Measurements from ENCODE around the gene COL7A1. TPM values are rescaled to one million over a fixed set of nuclear protein-coding genes. Genes with fewer than 3 reads are reported as not detected.

Gene COL7A1
- polyA plus RNA-seq, 3 donors = 0.37 to 1.9 TPM; not detected in 1

DNA sequence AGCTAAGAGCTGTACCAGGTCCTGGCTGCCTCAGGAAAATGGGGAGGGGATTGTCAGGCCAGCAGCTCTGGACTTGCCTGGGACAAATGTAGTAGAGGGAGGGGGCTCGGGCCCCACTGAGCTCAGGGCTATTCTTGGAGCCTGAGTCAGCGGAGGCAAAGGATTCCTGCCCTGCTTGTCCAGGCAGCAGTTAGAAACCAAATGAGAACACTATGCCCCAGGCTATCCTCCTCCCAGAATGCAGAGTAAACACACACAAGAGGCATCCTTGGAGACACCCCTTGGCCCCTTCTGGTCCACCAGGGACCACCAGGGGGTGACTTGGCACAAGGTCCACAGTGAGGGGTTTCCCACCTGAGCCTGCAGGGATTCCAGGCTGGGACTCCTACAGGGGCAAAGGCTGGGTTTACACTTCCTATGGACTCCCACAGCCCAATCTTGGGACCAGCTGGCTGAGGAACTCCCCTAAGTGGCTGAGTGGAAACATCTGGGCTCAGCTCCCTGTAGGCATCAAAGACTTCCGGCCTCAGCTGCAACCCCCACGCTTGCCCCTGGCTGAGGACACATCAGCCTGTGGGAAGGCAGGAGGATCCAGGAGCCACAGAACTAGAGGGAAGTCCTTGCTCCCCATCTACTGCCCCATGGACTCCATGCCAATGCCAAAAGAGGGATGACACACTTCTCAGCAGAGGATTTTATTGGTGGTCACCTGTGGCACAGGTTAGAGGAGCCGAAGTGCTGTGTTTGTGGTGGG is 3.4 kb upstream of the COL7A1 start:
- no peaks in the 10 kb centered on the region for H3K9me3 ChIP-seq (replicated peaks in 1 of 2; ENCODE audit: control insufficient read depth in 1 of 2, insufficient read depth in 1 of 2, low read length in 2 of 2)
- no peak overlapping the region for H3K9ac ChIP-seq (ENCODE audit: insufficient read depth, low read length, poor library complexity, severe bottlenecking)
- peaks cover 58 to 64% of the 10 kb centered on the region in 2 donors for H3K36me3 ChIP-seq (replicated peaks in 1 of 2; ENCODE audit: control insufficient read depth in 1 of 2, insufficient read depth in 2 of 2, low read length in 2 of 2)
- peaks cover 6 to 27% of the 10 kb centered on the region in 2 donors for H3K27me3 ChIP-seq (ENCODE audit: control insufficient read depth in 2 of 2, insufficient read depth in 2 of 2, low read length in 2 of 2)
- Mint-ChIP-seq H3K9me3 (peaks cover 0 to 6% (median 0%) of the 10 kb centered on the region in 7 donors), H3K36me3 (peaks cover 66 to 68% of the 10 kb centered on the region in 2 donors), H3K4me1 (peaks cover 12% of the 10 kb centered on the region), H3K27ac (peak overlapping the region in 2 of 7 donors; percentile 30 to 87), H3K27me3 (ENCODE audit: low read depth in 3 of 3) (peaks cover 29 to 31% (median 31%) of the 10 kb centered on the region in 3 donors), H3K4me3 (no peak overlapping the region)
- no peak for DNase-seq
- TF ChIP-seq, protein P1, sequence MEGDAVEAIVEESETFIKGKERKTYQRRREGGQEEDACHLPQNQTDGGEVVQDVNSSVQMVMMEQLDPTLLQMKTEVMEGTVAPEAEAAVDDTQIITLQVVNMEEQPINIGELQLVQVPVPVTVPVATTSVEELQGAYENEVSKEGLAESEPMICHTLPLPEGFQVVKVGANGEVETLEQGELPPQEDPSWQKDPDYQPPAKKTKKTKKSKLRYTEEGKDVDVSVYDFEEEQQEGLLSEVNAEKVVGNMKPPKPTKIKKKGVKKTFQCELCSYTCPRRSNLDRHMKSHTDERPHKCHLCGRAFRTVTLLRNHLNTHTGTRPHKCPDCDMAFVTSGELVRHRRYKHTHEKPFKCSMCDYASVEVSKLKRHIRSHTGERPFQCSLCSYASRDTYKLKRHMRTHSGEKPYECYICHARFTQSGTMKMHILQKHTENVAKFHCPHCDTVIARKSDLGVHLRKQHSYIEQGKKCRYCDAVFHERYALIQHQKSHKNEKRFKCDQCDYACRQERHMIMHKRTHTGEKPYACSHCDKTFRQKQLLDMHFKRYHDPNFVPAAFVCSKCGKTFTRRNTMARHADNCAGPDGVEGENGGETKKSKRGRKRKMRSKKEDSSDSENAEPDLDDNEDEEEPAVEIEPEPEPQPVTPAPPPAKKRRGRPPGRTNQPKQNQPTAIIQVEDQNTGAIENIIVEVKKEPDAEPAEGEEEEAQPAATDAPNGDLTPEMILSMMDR (IDR thresholded peaks at IDR 0.05) = no peak
- H3K27ac ChIP-seq (ENCODE audit: low read depth in 1 of 2, low read length in 2 of 2) = no peak overlapping the region
- H4K20me1 ChIP-seq (ENCODE audit: insufficient read depth, low read length) = peaks cover 48% of the 10 kb centered on the region
- intact Hi-C loops (cut with micrococcal nuclease) = no loop called here
- H3K4me3 ChIP-seq (replicated peaks in 1 of 3; ENCODE audit: low read depth in 2 of 3, low read length in 3 of 3) = no peak overlapping the region
- H3K4me2 ChIP-seq (replicated peaks; ENCODE audit: extremely low read depth, low read length, poor library complexity, severe bottlenecking) = no peak overlapping the region
- no peak overlapping the region for H2AFZ ChIP-seq (ENCODE audit: insufficient read depth, low read depth, low read length, poor library complexity, severe bottlenecking)
- 80% methylated on average over 4 of the region's 5 CpGs for WGBS (ENCODE audit: insufficient coverage)
- H3K79me2 ChIP-seq (ENCODE audit: insufficient read depth, low read length) = no peaks in the 10 kb centered on the region
- H3K4me1 ChIP-seq (ENCODE audit: control insufficient read depth in 1 of 2, insufficient read depth in 2 of 2, low read length in 2 of 2) = peaks cover 6 to 14% of the 10 kb centered on the region in 2 donors

DNA sequence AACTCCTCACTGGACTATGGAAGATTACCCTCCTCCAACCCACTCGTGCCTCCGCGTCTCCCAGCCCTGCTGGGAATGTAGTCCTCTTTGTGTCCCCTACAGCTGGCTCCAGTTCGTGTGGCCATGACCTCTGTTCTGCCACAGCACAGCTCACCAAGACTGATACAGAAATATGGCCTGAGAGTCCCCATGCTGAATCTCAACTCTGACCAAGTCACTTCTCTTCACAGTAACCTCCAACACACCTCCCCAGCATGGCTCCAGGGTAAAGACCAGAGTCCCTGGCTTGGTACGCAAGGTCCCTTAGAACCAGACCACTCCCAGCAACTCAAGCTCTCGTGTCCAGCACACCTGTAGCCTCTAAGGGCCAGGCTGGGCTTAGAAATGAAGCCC is 2.3 kb upstream of the COL7A1 start:
- 91% methylated on average over 6 of the region's 6 CpGs for WGBS (ENCODE audit: insufficient coverage)
- Histone ChIP-seq H3K4me2 (replicated peaks; ENCODE audit: extremely low read depth, low read length, poor library complexity, severe bottlenecking) (no peak overlapping the region), H3K4me1 (ENCODE audit: control insufficient read depth in 1 of 2, insufficient read depth in 2 of 2, low read length in 2 of 2) (peaks cover 6 to 14% of the 10 kb centered on the region in 2 donors), H3K9ac (ENCODE audit: insufficient read depth, low read length, poor library complexity, severe bottlenecking) (no peak overlapping the region), H3K27ac (ENCODE audit: low read depth in 1 of 2, low read length in 2 of 2) (no peak overlapping the region), H3K27me3 (ENCODE audit: control insufficient read depth in 2 of 2, insufficient read depth in 2 of 2, low read length in 2 of 2) (peaks cover 6 to 30% of the 10 kb centered on the region in 2 donors), H3K36me3 (replicated peaks in 1 of 2; ENCODE audit: control insufficient read depth in 1 of 2, insufficient read depth in 2 of 2, low read length in 2 of 2) (peaks cover 47 to 53% of the 10 kb centered on the region in 2 donors), H2AFZ (ENCODE audit: insufficient read depth, low read depth, low read length, poor library complexity, severe bottlenecking) (no peak overlapping the region), H4K20me1 (ENCODE audit: insufficient read depth, low read length) (peaks cover 40% of the 10 kb centered on the region), H3K79me2 (ENCODE audit: insufficient read depth, low read length) (no peaks in the 10 kb centered on the region), H3K4me3 (replicated peaks in 1 of 3; ENCODE audit: low read depth in 2 of 3, low read length in 3 of 3) (no peak overlapping the region), H3K9me3 (replicated peaks in 1 of 2; ENCODE audit: control insufficient read depth in 1 of 2, insufficient read depth in 1 of 2, low read length in 2 of 2) (no peaks in the 10 kb centered on the region)
- Mint-ChIP-seq H3K27ac (peak overlapping the region in 4 of 7 donors; percentile 43 to 77 (median 59)), H3K9me3 (peaks cover 0 to 6% (median 0%) of the 10 kb centered on the region in 7 donors), H3K4me3 (no peak overlapping the region), H3K4me1 (peaks cover 12% of the 10 kb centered on the region), H3K36me3 (peaks cover 55 to 57% of the 10 kb centered on the region in 2 donors), H3K27me3 (ENCODE audit: low read depth in 3 of 3) (peaks cover 37 to 40% (median 38%) of the 10 kb centered on the region in 3 donors)
- TF ChIP-seq, protein P1 (IDR thresholded peaks at IDR 0.05) = no peak
- no peak for DNase-seq
- intact Hi-C loops (cut with micrococcal nuclease) = no loop called here

All from CD14-positive monocyte (primary cell).